Stimulated activated CD8-positive, alpha-beta memory T cell treated with anti-CD3 and anti-CD28 coated beads, Interleukin-15, amount 100 ng/mL, for 48 hours (primary cell): ENCODE measurements around the gene CD101.
A peak's percentile ranks its signal among the peaks of the same experiment; 100 is the strongest.

Experiments
- DNase-seq, 2 donors: peaks; one replicate each; pipeline ENCODE4 v3.0.0-alpha.2; 2020; ENCODE audit warnings: low read depth in 2 of 2

Gene CD101

GRCh38 chr1:117051224-117052064 lies 49.9 kb downstream of the CD101 start:
- DNase-seq = no peak

GRCh38 chr1:117054068-117054467 lies 52.5 kb downstream of the CD101 start:
- no peak for DNase-seq

- no peak for DNase-seq
These were observed 57.2 kb downstream of the CD101 start for GRCh38 chr1:117058810-117059209.

- peak; percentile 66 to 67 for DNase-seq
These were observed 57.7 kb downstream of the CD101 start for GRCh38 chr1:117059334-117059677.

GRCh38 chr1:117059678-117060440 lies 58.3 kb downstream of the CD101 start, which contains the start of gene TTF2:
TTF2 (plus strand) TSS chr1:117060326; CDS start chr1:117060347, 21 bp downstream.
- DNase-seq = peak; percentile 94 to 95

DNA sequence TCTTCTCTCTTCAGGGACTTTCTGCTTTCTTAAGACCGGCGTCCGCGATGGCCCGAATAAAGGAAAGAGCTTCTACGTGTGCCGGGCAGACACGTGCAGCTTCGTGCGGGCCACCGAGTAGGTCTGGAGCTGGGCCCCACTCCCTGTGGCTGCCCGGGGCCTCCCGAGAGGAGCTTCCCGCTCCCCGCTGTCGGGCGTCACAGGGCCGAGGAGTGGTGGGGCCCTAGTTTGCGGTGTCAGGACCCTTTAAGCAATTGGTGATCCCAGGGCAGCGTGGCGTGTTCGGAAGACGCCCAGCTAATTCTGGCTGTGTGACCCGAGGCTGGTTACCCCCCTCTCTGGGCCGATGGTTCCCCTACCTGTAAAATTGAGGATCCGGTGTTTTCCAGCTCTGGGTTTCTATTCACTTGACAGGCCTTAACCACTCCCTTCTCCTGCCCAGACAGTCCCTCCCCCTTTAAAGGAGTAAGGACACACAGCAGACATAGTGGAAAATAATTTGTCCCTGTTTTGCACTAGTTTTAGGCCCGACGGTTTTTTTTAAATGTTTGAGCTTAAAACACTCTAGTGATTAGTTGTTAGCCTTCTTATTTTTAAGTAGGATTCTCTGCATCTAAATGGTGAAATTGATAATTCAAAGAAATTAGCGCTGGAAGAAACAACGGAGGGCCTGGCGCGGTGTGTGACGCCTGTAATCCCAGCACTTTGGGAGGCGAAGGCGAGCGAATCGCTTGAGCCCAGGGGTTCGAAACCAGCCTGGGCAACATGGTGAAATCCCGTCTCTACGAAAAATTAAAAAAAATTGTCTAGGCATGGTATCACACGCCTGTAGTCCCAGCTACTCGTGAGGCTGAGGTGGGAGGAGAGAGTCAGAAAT lies 59.1 kb downstream of the CD101 start:
- no peak for DNase-seq

- no peak for DNase-seq
These were observed 60.4 kb downstream of the CD101 start for GRCh38 chr1:117061986-117062415.

GRCh38 chr1:117066367-117066766 lies 64.8 kb downstream of the CD101 start:
- no peak for DNase-seq

GRCh38 chr1:117067533-117068370 lies 66.2 kb downstream of the CD101 start:
- DNase-seq = no peak

- DNase-seq = no peak
These were observed 67.0 kb downstream of the CD101 start for GRCh38 chr1:117068580-117068979.

DNA sequence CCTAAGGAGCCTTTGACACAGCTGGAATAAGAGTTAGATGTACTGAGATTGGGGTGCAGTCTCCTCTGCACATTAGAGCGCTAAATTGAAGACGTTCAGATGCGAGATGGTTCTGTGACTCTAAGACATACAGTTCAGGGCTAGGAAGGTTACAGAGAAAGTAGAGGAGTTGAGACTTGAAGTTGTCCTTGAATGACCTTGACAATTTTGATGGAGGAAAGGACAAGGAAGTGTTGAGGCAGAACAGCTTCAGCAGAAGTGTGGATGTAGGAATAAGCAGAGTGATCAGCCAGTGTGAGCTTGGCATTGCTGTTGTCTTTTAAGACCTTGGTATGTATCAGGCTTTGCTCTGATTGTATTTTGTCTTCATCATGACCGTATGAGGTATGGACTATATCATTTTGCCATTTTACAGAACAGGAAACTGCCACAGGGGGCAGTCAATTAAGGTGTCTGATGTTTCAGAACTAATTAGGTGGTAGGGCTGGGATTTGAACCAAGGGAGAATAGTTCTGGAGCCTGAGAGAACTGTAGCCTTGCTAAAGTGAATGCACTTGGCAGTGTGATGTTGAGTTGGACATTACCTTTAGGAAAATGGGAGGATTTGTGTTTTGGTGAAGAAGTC lies 67.8 kb downstream of the CD101 start:
- DNase-seq = no peak

- no peak for DNase-seq
These were observed 68.6 kb downstream of the CD101 start for GRCh38 chr1:117070124-117070523.

GRCh38 chr1:117076648-117077047 lies 75.1 kb downstream of the CD101 start:
- DNase-seq = no peak

DNA sequence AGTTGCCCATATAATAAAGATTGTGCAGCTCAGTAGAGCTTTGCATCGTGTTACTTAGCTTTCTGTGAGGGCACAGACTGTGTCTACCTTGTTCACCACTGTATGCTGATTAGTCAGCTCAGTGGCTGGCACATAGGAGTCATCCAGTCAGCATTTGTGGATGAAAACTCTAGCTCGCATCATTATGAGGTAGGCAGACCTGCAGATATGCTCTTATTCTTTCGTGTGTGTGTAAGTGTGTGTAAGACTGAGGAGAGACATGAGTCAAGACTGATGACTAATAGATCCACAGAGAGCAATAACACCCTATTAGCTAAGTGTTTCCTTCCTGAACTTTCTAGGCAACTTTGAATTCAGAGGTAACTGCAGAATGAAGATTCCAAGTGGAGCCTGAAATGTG lies 75.7 kb downstream of the CD101 start:
- DNase-seq = peak; percentile 36 to 54

- no peak for DNase-seq
These were observed 78.2 kb downstream of the CD101 start for GRCh38 chr1:117079737-117080136.

- no peak for DNase-seq
These were observed 82.7 kb downstream of the CD101 start for GRCh38 chr1:117084231-117084630.
